Activated naive CD8-positive, alpha-beta T cell treated with anti-CD3 and anti-CD28 coated beads, Interleukin-2, amount 10 ng/mL, durations not matched to agents 7 days and 5 days (primary cell): ENCODE results near the gene ENTR1. TPM values are rescaled to one million over a fixed set of nuclear protein-coding genes. Genes with fewer than 3 reads are reported as not detected.
A peak's percentile ranks its signal among the peaks of the same experiment; 100 is the strongest.

Source experiments
- ATAC-seq: fragments of 150-1000 bp; cut with Tn5 transposase; one replicate; pipeline ENCODE4 v1.10.0; 2021; ENCODE audit warnings: low read depth, moderate library complexity
- POLR2A ChIA-PET: fragments of 350-600 bp; sonication (Branson Sonifier 250); formaldehyde crosslinking; loops from one replicate; lab custom pipeline; 2021; ENCODE audit warnings: antibody characterized with exemption; lab: Charles Lee
- DNase-seq: peaks from one replicate; pipeline ENCODE4 v3.0.0; 2021
- H3K27ac Mint-ChIP-seq: one replicate; pipeline ENCODE4 v1.8.0; 2022; ENCODE audit warnings: mild to moderate bottlenecking, mixed read lengths
- H3K27me3 Mint-ChIP-seq: one replicate; pipeline ENCODE4 v1.8.0; 2022; ENCODE audit warnings: mild to moderate bottlenecking, moderate library complexity, mixed read lengths
- H3K36me3 Mint-ChIP-seq: one replicate; pipeline ENCODE4 v1.8.0; 2021; ENCODE audit warnings: mild to moderate bottlenecking, mixed read lengths
- H3K4me1 Mint-ChIP-seq: one replicate; pipeline ENCODE4 v1.8.0; 2021; ENCODE audit warnings: mixed read lengths
- H3K4me3 Mint-ChIP-seq: one replicate; pipeline ENCODE4 v1.8.0; 2022; ENCODE audit warnings: mild to moderate bottlenecking, moderate library complexity, mixed read lengths
- H3K9me3 Mint-ChIP-seq: one replicate; pipeline ENCODE4 v1.8.0; 2021; ENCODE audit warnings: mixed read lengths
- total RNA-seq, 2 experiments: library from RNA; stranded (reverse); gene quantifications; one replicate each; pipeline ENCODE4 v1.2.3, GENCODE V29; 2021

Gene ENTR1
- total RNA-seq, 2 experiments from 2014 or later = 55.5 to 56.2 TPM

DNA sequence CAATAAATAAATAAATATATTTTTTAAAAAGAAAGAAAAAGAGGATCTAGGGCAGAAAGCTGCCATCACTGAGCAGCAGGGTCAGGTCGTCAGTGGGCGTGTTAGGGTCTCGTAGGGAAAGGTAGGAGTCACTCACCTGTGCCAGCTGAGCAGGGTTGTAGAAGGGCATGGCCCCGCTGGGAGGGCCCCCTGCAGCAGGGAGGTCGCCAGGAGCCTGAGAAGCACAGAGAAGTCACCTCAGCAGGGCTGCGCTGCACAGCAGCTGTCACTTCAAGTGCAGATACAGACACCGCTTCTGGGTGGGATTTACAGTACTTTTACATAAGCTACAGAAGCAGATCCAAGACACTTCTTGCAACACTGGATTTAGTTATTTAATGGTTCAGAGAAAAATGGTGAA lies 33.3 kb upstream of the ENTR1 start:
- Mint-ChIP-seq H3K27ac (no peak overlapping the region), H3K36me3 (peaks cover 11% of the 10 kb centered on the region), H3K27me3 (no peaks in the 10 kb centered on the region), H3K4me3 (no peak overlapping the region), H3K9me3 (no peaks in the 10 kb centered on the region), H3K4me1 (no peaks in the 10 kb centered on the region)
- DNase-seq (no peak), ATAC-seq (no peak)
- POLR2A ChIA-PET = interaction anchor here (0.5 kb wide), 1 partner anchor 108 kb away, joined by 4 read pairs; no protein-coding TSS in a partner anchor

DNA sequence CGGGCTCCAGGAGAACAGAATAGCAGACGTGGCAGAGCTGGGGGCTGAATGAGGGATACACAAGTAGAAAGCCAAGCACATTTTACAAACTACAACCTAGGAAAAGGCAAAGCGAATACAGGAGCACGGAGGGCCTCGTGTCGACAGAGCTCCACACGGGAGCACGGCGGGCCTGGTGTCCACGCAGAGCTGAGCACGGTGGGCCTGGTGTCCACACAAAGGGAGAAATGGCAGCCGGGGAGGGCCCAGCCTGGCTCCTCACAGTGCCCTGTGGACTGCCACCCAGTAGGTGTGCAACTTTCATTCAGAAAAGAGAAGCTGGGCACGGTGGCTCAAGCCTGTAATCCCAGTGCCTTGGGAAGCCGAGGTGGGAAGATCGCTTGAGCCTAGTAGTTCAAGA lies 32.7 kb upstream of the ENTR1 start:
- H3K4me3 Mint-ChIP-seq = no peak overlapping the region
- peaks cover 10% of the 10 kb centered on the region for H3K36me3 Mint-ChIP-seq
- no peak overlapping the region for H3K27ac Mint-ChIP-seq
- DNase-seq (no peak), ATAC-seq (no peak)
- POLR2A ChIA-PET = no interaction called here
- H3K27me3 Mint-ChIP-seq = no peaks in the 10 kb centered on the region
- H3K4me1 Mint-ChIP-seq = peaks cover 3% of the 10 kb centered on the region
- no peaks in the 10 kb centered on the region for H3K9me3 Mint-ChIP-seq

DNA sequence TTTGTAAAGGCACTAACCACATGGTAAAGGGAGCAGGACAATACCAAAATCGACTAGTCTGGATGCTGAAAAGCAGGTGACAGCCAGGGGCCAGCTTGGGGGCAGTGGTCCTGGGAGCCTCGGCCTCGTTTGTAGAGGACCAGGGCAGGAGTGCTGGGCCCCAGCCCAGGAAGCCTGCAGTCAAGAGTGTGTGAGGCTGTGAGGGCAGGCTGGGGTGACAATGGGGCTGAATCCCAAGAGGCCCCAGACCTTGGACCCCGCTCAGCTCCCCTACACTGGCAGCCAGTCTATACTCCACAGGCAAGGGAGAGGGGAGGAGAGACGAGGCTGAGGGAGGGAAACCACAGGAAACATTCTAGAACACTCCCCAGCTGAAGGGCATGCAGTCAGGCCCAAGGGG lies 31.9 kb upstream of the ENTR1 start:
- H3K27ac Mint-ChIP-seq = no peak overlapping the region

DNA sequence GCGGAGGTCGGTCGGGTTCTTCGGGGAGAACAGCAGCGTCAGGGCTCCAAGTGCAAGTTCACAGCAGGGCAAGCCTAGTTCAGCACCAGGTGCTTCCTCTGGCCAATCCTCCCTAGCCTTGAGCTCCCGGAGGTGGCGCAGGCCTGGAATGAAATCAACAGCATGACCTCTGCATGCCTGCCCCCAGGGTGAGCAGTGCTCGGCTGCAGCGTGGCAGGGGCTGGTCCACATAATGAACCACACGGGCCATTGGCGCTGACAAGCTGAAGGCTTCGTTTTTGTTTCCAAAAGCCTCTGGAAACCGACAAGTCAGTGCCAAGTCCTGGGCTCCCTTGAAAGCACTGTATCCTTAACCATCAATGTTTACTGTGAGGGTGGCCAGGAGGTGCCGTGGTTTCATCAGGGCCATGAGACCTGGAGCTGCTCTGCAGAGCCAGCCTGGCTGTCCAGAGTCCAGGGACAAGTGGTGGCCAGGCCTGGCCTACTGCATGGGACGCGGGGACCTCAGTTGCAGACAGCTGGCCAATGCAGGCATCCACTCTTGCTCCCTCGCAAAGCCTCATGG lies 31.3 kb upstream of the ENTR1 start:
- ATAC-seq (no peak), DNase-seq (no peak)
- Mint-ChIP-seq H3K36me3 (peaks cover 8% of the 10 kb centered on the region), H3K9me3 (no peaks in the 10 kb centered on the region), H3K27me3 (no peaks in the 10 kb centered on the region), H3K4me3 (no peak overlapping the region), H3K4me1 (peaks cover 15% of the 10 kb centered on the region), H3K27ac (no peak overlapping the region)
- POLR2A ChIA-PET = no interaction called here

More for the DNA sequence above, 31.9 kb upstream of the ENTR1 start:
- no peak for DNase-seq
- Mint-ChIP-seq H3K27me3 (no peaks in the 10 kb centered on the region), H3K4me1 (peaks cover 10% of the 10 kb centered on the region), H3K36me3 (peaks cover 10% of the 10 kb centered on the region), H3K9me3 (no peaks in the 10 kb centered on the region), H3K4me3 (no peak overlapping the region)
- no peak for ATAC-seq
- POLR2A ChIA-PET = no interaction called here

DNA sequence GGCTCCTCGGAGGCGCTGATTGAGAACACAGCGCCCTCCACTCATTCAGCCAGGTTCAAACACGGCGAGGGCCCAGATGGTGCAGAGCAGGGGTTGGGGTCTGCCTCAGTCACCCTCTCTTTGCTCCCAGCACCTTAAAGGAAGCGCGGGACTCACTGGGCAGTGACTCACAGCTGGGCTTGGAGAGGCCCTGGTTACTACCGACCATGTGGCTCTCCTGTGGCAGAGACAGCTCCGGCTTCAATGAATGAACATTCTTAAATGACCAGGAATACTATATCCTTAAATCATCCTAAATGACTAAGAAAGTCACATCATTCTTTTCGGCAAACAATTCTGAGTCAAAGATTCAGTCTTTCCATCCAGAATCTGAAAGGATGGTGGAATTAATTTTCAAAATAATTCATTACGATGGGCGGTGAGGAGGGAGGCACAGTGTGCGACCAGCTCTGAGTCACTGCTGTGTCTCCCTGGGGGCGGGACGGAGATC lies 30.8 kb upstream of the ENTR1 start:
- POLR2A ChIA-PET = no interaction called here
- ATAC-seq (no peak), DNase-seq (no peak)
- Mint-ChIP-seq H3K27ac (no peak overlapping the region), H3K4me3 (no peak overlapping the region), H3K27me3 (no peaks in the 10 kb centered on the region), H3K9me3 (no peaks in the 10 kb centered on the region), H3K36me3 (peaks cover 4% of the 10 kb centered on the region), H3K4me1 (peaks cover 18% of the 10 kb centered on the region)

DNA sequence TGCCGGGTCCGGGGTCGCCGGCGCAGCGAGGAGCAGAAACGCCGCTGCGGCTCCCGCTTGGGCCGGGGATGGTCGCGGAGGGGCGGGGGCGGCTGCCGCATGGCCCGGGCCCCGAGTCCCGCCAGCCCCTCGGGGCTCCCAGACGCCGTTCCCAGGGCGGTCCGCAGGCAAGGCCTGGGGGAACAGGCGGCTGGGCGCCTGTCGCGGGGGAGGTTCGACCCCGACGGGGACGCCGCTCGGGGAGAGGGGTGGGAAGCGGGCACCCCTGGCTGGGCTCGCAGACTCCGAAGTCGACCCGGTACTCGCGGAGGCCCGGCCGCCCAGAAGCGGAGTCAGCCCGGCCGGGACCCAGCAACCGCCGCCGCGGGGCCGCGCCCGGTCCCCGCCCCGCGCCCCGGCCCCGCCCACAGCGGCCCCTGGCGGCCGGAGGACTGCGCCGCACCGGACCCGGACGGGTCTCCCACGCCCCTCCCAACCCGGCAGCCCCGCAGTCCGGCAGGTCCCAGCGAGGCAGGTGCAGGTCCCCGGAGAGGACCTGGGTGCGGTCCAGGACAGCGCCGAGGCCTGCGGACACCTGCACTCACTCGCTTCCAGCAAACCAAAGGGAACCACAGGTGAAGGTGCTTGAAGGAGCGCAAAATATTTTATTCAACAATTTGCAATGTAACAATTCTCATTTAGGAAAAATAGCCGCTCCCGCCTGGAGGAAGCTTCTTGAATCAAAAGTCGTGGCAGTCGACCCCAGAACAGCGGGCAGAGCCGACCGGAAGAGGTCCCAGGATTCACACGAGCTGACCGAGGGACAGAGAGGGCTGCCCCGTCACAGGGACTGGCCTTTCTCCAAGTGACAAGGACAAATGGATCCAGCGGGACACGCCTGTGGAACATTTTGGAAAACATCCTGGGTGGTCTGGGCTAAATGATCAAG lies 29.3 kb upstream of the ENTR1 start, which contains the start of gene INPP5E:
TSS of gene INPP5E (minus strand) at position 365 of the 928 bp plus-strand sequence. CDS start 426 bp downstream, outside the sequence.
- peaks cover 4% of the 10 kb centered on the region for H3K36me3 Mint-ChIP-seq
- POLR2A ChIA-PET = interaction anchor here (0.6 to 1.4 kb wide), 4 partner anchors 10 to 30 kb away, joined by 3 to 5 read pairs (median 4); no protein-coding TSS in a partner anchor
- peak; percentile 98 for DNase-seq
- H3K4me3 Mint-ChIP-seq = peak within 1 kb of the TSS; percentile 83
- peak; percentile 79 for ATAC-seq
- peaks cover 21% of the 10 kb centered on the region for H3K4me1 Mint-ChIP-seq
- no peak within 1 kb of the TSS for H3K27ac Mint-ChIP-seq
- H3K27me3 Mint-ChIP-seq = no peaks in the 10 kb centered on the region
- no peaks in the 10 kb centered on the region for H3K9me3 Mint-ChIP-seq

DNA sequence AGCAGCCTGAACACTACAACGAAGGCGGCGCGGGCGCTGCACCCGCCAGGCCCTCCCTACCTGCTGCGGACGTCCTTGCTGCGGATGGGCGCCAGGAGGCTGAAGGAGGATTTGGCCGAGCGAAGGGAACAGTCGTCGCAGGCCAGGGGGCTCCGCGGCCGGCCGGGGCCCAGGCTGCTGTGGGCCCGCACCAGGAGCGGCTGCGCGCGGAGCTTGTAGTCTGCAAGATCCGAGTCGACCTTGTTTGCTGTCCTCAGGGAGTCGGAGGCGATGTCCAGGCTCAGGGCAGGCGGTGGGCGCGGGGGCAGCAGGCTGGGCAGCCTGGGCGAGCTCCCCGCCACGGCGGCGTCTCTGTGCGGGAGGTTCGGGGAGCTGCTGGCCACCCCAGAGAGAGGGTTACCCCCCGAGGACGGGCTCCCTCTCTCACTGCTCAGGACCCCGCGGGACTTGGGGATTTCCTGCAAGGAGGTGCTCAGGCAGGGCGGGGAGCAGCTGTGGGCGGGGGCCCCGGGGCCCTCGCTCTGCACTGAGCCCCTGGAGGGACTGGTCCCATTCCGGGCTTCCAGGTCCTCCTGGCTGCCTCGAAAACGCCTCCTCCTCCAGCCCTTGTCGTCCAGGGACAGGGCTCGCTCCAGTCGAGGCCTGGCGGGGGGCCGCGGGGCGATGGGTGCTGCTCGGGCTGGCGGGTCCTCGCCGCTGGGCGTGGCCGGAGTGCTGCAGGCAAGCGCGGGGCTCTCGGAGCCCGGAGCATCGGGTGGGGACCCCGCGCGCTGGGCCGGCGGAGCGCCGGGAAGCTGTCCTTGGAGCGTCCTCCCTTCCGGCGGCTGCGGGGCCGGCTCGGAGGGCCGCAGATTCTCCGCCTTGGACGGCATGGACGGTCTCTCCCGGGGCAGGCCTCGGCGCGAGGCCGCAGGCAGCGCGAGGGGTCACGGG lies 28.4 kb upstream of the ENTR1 start:
- ATAC-seq = peak; percentile 73
- POLR2A ChIA-PET = interaction anchor here (0.6 to 1.4 kb wide), 6 partner anchors 10 to 76 kb away, joined by 3 to 9 read pairs (median 4); no protein-coding TSS in a partner anchor
- peaks cover 3% of the 10 kb centered on the region for H3K36me3 Mint-ChIP-seq
- peak overlapping the region; percentile 69 for H3K27ac Mint-ChIP-seq
- H3K4me3 Mint-ChIP-seq = peak overlapping the region; percentile 83
- no peaks in the 10 kb centered on the region for H3K9me3 Mint-ChIP-seq
- H3K27me3 Mint-ChIP-seq = no peaks in the 10 kb centered on the region
- peaks cover 21% of the 10 kb centered on the region for H3K4me1 Mint-ChIP-seq
- DNase-seq = peak; percentile 80

DNA sequence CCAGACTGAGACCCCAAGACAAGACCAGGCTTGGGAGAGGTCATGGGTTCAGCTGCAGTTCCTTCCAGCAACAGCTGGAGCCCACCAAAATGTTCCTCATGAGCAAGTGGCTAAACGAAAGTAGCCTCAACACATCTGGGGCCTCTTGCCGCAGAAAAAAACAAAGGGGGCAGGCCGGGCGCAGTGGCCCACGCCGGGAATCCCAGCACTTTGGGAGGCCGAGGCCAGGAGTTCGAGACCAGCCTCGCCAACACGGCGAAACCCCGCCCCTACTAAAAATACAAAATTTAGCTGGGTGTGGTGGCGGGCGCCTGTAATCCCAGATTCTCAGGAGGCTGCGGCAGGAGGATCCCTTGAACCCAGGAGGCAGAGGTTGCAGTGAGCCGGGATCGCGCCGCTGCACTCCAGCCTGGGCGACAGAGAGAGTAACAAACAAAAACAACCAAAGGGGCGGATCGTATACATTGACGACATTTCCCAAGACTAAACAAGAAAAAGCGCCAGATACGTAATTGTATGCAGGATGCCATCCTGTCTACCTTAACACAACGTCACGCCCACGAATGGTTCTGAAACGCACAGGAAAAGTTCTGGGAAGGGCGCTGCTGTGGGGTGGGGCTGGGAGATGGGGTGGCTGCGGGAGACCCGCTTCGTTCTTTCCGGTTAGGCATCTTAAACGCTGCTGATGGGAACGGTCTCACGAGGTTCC lies 27.6 kb upstream of the ENTR1 start:
- no peaks in the 10 kb centered on the region for H3K9me3 Mint-ChIP-seq
- H3K36me3 Mint-ChIP-seq = no peaks in the 10 kb centered on the region
- DNase-seq (no peak), ATAC-seq (no peak)
- H3K4me3 Mint-ChIP-seq = peak overlapping the region; percentile 83
- peak overlapping the region; percentile 69 for H3K27ac Mint-ChIP-seq
- POLR2A ChIA-PET = interaction anchor here (1.0 to 1.4 kb wide), 4 partner anchors 24 to 75 kb away, joined by 3 to 9 read pairs (median 4); no protein-coding TSS in a partner anchor
- no peaks in the 10 kb centered on the region for H3K27me3 Mint-ChIP-seq
- H3K4me1 Mint-ChIP-seq = peaks cover 21% of the 10 kb centered on the region

DNA sequence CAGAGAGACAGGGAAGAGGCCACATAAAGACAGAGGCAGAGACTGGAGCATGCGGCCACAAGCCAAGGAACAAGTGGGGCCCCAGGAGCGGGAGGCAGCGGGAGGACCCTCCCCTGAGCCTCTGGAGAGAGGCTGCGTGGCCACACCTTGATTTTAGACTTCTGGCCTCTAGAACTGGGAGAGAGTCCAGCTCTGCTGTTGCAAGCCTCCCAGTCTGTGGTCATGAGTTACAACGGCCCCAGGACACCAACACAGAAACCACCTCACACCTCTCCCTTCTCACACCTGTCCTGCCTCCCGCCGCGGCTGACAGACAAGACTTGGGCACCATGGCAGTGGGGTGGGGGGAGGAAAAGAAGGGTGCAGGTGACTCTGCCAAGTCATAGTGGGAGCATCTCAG lies 27.0 kb upstream of the ENTR1 start:
- ATAC-seq = no peak
- no peak for DNase-seq
- Mint-ChIP-seq H3K27ac (no peak overlapping the region), H3K36me3 (no peaks in the 10 kb centered on the region), H3K4me1 (peaks cover 21% of the 10 kb centered on the region), H3K4me3 (peak overlapping the region; percentile 83), H3K27me3 (no peaks in the 10 kb centered on the region), H3K9me3 (no peaks in the 10 kb centered on the region)
- POLR2A ChIA-PET = no interaction called here

DNA sequence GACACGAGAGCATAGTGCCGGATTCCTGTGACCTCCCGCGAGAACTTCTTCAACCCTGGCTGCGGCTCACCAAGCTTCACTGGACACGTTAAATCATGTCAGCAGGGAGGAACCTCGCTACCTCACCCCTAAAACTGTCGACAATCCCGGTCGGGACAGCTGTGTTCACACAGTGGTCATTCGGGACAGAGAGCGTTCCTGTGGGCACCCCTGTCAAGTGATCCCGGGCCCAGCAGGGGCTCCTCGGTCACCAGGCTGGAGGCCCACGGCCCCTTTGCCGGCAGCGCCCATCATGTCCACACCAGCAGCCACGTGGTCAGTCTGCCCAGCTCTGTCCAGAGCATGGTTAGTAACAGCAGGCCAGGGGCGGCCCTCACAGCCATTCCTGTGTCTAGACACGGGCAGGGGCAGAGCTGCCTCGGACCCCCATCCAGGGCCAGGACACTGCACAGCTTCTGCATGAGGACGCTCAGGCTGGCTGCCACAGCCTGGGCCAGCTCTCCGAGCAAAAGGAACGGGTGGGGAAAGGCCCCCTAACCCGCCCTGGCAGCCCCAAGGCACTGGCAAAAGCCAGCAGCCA lies 25.7 kb upstream of the ENTR1 start:
- H3K9me3 Mint-ChIP-seq = no peaks in the 10 kb centered on the region
- H3K4me3 Mint-ChIP-seq = no peak overlapping the region
- ATAC-seq (no peak), DNase-seq (no peak)
- peaks cover 21% of the 10 kb centered on the region for H3K4me1 Mint-ChIP-seq
- H3K27me3 Mint-ChIP-seq = no peaks in the 10 kb centered on the region
- no peaks in the 10 kb centered on the region for H3K36me3 Mint-ChIP-seq
- H3K27ac Mint-ChIP-seq = no peak overlapping the region
- POLR2A ChIA-PET = no interaction called here

DNA sequence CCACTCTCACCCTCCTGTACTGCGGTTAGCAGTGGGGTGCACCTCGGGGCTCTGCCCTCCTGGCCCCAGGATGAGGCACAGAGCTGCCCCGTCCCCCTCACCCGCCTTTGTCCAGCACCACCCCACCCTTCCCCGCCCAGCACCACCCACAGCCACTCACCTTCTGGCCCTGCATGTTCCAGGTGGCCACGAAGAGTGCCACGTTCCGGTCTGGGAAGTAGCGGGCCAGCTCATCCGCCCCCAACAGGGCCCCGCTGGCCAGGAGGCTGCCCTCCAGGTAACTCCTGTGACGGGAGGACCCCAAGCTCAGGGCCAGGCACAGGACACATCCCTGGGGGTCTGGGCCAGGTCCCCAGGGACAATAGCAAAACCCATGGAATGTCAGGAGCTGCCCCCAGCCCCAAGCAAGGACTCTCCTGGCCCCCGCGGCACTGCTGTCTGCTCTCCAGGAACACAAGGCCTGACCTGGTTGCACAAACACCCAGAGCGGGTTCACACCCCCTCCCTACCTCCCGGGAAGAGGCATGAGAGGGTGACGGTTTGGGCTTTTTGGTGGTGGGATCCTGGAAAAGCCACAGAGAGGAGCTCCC lies 24.3 kb upstream of the ENTR1 start:
- ATAC-seq = no peak
- DNase-seq = no peak
- no peaks in the 10 kb centered on the region for H3K27me3 Mint-ChIP-seq
- POLR2A ChIA-PET = no interaction called here
- H3K4me3 Mint-ChIP-seq = no peak overlapping the region
- H3K36me3 Mint-ChIP-seq = no peaks in the 10 kb centered on the region
- no peak overlapping the region for H3K27ac Mint-ChIP-seq
- peaks cover 21% of the 10 kb centered on the region for H3K4me1 Mint-ChIP-seq
- no peaks in the 10 kb centered on the region for H3K9me3 Mint-ChIP-seq
